Renal pelvis (tissue), 3 donors: ENCODE results near the gene SKAP2. TPM values are rescaled to one million over a fixed set of nuclear protein-coding genes. Genes with fewer than 3 reads are reported as not detected.

ENCODE experiments used
- polyA plus RNA-seq, 3 donors: library from polyadenylated mRNA; unstranded; fragments of 120-200 nt; gene quantifications; one replicate each; pipeline ENCODE4 v1.2.1, GENCODE V29; 2013; ENCODE audit not compliant: insufficient read length in 3 of 3

SKAP2 gene
- polyA plus RNA-seq, 3 donors: 19.1 to 23.1 (median 20.6) TPM

Other genes with a start within 250 kb of the SKAP2 start
- gene HOXA1, start 231.4 kb upstream of the SKAP2 start, polyA plus RNA-seq: 1 to 10 TPM; 2.2 to 2.6 (median 2.6) TPM
- 10 to 100 TPM in 2 of 3 donors, 1 to 10 TPM in 1; 9.5 to 11.8 (median 11.0) TPM for gene HOXA2, start 238.1 kb upstream of the SKAP2 start, polyA plus RNA-seq